HL-60 (cell line): Measurements from ENCODE around the gene POLK.
A peak's percentile ranks its signal among the peaks of the same experiment; 100 is the strongest.
"Not testable (repeated sequence)": the region's sequence is repeated elsewhere in the genome, so short reads cannot be mapped to it uniquely, and the experiment has no call there.

Experiments
- DNase-seq, 2 experiments: peaks; one replicate each; pipeline ENCODE4 v3.0.0-alpha.2; 2010 to 2020; ENCODE audit warnings: low read depth in 1 of 2, low spot score in 1 of 2
- H3K27ac ChIP-seq: fragments of 250-450 bp; sonication (Bioruptor Pico); replicated peaks from 2 replicates; pipeline ENCODE4 v1.5.1; 2020; ENCODE audit warnings: mild to moderate bottlenecking, moderate library complexity
- H3K27me3 ChIP-seq: fragments of 250-450 bp; sonication (Bioruptor Pico); 2 replicates; pipeline ENCODE4 v1.5.1; 2021; ENCODE audit warnings: mild to moderate bottlenecking, moderate library complexity; ENCODE audit not compliant: insufficient read depth, poor library complexity, severe bottlenecking
- H3K4me3 ChIP-seq: replicated peaks from 2 replicates; pipeline ENCODE4 v1.5.1; 2011; ENCODE audit warnings: mild to moderate bottlenecking, control low read depth, low read length; ENCODE audit not compliant: insufficient read depth
- CTCF ChIP-seq: IDR thresholded peaks from one replicate; pipeline ENCODE4 v1.5.1; 2011; ENCODE audit warnings: low read length, control low read depth, inconsistent platforms; ENCODE audit not compliant: insufficient read depth
- GABPA ChIP-seq: IDR thresholded peaks from 2 replicates; pipeline ENCODE4 v1.6.1; 2012; ENCODE audit warnings: low read depth
- POLR2AphosphoS5 ChIP-seq: IDR thresholded peaks from 2 replicates; pipeline ENCODE4 v1.6.1; 2012; ENCODE audit warnings: low read depth
- REST ChIP-seq: IDR thresholded peaks from 2 replicates; pipeline ENCODE4 v1.6.1; 2012; ENCODE audit warnings: low read depth; ENCODE audit not compliant: insufficient replicate concordance
- SPI1 ChIP-seq: IDR thresholded peaks from 2 replicates; pipeline ENCODE4 v1.6.1; 2012; ENCODE audit warnings: low read depth, mild to moderate bottlenecking, borderline replicate concordance

Gene POLK

DNA sequence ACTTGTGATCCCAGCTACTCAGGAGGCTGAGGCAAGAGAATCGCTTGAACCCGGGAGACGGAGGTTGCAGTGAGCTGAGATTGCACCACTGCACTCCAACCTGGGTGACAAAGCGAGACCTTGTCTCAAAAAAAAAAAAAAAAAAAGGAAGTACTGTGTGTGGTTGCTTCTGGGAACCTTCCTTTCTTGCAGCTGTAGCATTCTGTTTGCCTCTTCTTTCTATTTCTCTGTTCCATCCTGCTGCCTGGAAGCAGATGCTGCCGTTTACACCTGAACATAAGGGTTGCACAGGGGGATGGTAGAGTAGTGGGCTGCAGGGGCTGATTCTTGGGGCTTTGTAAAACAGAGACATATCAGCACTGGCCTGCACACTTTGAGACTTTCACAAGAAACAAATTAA, 95.7 kb downstream of the POLK start:
- H3K27ac ChIP-seq, H3K4me3 ChIP-seq, H3K27me3 ChIP-seq: not testable (repeated sequence)
- DNase-seq = peak in 1 of 2 experiments; percentile 22
- TF ChIP-seq SPI1 = peak; percentile 15; the same call in 1 of the 2 replicates

GRCh38 chr5:75608870-75609269, 97.2 kb downstream of the POLK start:
- H3K4me3 ChIP-seq = no peak overlapping the region
- H3K27ac ChIP-seq = no peak overlapping the region
- no peak for DNase-seq
- TF ChIP-seq GABPA = no peak
- no peak for TF ChIP-seq REST
- no peak for TF ChIP-seq SPI1
- TF ChIP-seq POLR2AphosphoS5 = no peak
- no peak for TF ChIP-seq CTCF
- H3K27me3 ChIP-seq = no peaks in the 10 kb centered on the region

GRCh38 chr5:75610201-75610600, 98.5 kb downstream of the POLK start:
- no peak overlapping the region for H3K27ac ChIP-seq
- no peaks in the 10 kb centered on the region for H3K27me3 ChIP-seq
- no peak for TF ChIP-seq GABPA
- no peak for TF ChIP-seq SPI1
- TF ChIP-seq REST = no peak
- no peak for TF ChIP-seq POLR2AphosphoS5
- no peak for TF ChIP-seq CTCF
- no peak overlapping the region for H3K4me3 ChIP-seq
- no peak for DNase-seq

GRCh38 chr5:75610859-75611310, 99.2 kb downstream of the POLK start:
- H3K27me3 ChIP-seq, DNase-seq, H3K27ac ChIP-seq, H3K4me3 ChIP-seq: not testable (repeated sequence)
